Chondrocyte (in vitro differentiated cells): ENCODE data around the gene AP4B1. TPM values are rescaled to one million over a fixed set of nuclear protein-coding genes. Genes with fewer than 3 reads are reported as not detected.
A peak's percentile ranks its signal among the peaks of the same experiment; 100 is the strongest.

ENCODE experiments used
- DNase-seq: peaks from one replicate; pipeline ENCODE4 v3.0.0; 2021; ENCODE audit warnings: mixed read lengths, low spot score
- H3K27ac Mint-ChIP-seq: one replicate; pipeline ENCODE4 v1.8.0; 2021; ENCODE audit warnings: mild to moderate bottlenecking, moderate library complexity, mixed read lengths; ENCODE audit not compliant: unreplicated experiment
- H3K27me3 Mint-ChIP-seq: 2 replicates; pipeline ENCODE4 v1.8.0; 2021; ENCODE audit warnings: low read depth, mixed read lengths
- H3K36me3 Mint-ChIP-seq: 2 replicates; pipeline ENCODE4 v1.8.0; 2021; ENCODE audit warnings: low read depth, mixed read lengths
- H3K4me1 Mint-ChIP-seq: 2 replicates; pipeline ENCODE4 v1.8.0; 2021; ENCODE audit warnings: low read depth, mild to moderate bottlenecking, mixed read lengths
- H3K4me3 Mint-ChIP-seq: one replicate; pipeline ENCODE4 v1.8.0; 2021; ENCODE audit warnings: mild to moderate bottlenecking, moderate library complexity, mixed read lengths; ENCODE audit not compliant: unreplicated experiment
- H3K9me3 Mint-ChIP-seq: 2 replicates; pipeline ENCODE4 v1.8.0; 2021; ENCODE audit warnings: low read depth, mixed read lengths
- total RNA-seq: library from RNA; stranded (reverse); gene quantifications from 3 replicates; pipeline ENCODE4 v1.2.1, GENCODE V29; 2021
- TF ChIP-seq, protein P1 (sequence below): fragments of 200-600 bp; sonication (generic); IDR thresholded peaks from 2 replicates; pipeline ENCODE4 v1.5.0; 2021; ENCODE audit warnings: antibody characterized with exemption, mild to moderate bottlenecking, moderate library complexity

Gene AP4B1
- total RNA-seq, 1 donor from 2014 or later = 15.6 TPM

- Mint-ChIP-seq H3K36me3 (no peaks in the 10 kb centered on the region), H3K4me3 (no peak overlapping the region), H3K9me3 (no peaks in the 10 kb centered on the region), H3K27me3 (no peaks in the 10 kb centered on the region), H3K27ac (no peak overlapping the region), H3K4me1 (no peaks in the 10 kb centered on the region)
- DNase-seq = no peak
- TF ChIP-seq, protein P1, sequence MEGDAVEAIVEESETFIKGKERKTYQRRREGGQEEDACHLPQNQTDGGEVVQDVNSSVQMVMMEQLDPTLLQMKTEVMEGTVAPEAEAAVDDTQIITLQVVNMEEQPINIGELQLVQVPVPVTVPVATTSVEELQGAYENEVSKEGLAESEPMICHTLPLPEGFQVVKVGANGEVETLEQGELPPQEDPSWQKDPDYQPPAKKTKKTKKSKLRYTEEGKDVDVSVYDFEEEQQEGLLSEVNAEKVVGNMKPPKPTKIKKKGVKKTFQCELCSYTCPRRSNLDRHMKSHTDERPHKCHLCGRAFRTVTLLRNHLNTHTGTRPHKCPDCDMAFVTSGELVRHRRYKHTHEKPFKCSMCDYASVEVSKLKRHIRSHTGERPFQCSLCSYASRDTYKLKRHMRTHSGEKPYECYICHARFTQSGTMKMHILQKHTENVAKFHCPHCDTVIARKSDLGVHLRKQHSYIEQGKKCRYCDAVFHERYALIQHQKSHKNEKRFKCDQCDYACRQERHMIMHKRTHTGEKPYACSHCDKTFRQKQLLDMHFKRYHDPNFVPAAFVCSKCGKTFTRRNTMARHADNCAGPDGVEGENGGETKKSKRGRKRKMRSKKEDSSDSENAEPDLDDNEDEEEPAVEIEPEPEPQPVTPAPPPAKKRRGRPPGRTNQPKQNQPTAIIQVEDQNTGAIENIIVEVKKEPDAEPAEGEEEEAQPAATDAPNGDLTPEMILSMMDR = peak; percentile 18
These were observed 30.4 kb downstream of the AP4B1 start for GRCh38 chr1:113874012-113874879.

GRCh38 chr1:113872219-113872935 is 32.2 kb downstream of the AP4B1 start:
- Mint-ChIP-seq H3K27ac (no peak overlapping the region), H3K27me3 (no peaks in the 10 kb centered on the region), H3K4me3 (no peak overlapping the region), H3K9me3 (no peaks in the 10 kb centered on the region), H3K4me1 (no peaks in the 10 kb centered on the region), H3K36me3 (no peaks in the 10 kb centered on the region)
- TF ChIP-seq, protein P1 = no peak
- DNase-seq = no peak

DNA sequence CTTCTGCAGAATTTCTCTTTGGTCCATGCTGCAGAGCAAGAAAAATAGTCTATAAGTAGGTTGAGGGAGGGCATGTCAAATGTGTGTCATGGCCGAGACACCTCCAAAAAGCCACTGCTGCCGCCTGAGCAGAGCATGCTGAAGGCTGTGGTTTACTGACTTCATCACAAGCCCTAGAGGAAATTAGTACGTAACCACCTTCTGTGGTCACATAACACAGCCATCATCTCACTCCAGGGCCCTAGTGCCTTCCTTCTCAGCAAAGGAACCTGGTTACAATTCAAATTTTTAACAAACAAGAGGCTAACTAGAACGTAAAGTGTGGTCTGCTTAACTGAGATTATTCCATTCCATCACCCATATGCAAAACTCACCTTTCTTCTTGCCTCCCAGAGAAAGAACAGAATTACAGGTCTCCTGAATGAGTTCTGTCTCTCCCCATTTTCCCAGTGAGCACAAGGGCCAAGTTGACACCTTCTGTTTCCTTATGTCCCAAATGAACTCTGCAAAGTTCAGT is 32.9 kb downstream of the AP4B1 start, which contains the start of gene PTPN22:
Gene PTPN22, minus strand, starts transcription at position 116 of the 517 bp plus-strand sequence.
- H3K27ac Mint-ChIP-seq = no peak within 1 kb of the TSS
- no peak within 1 kb of the TSS for H3K4me3 Mint-ChIP-seq
- no peaks in the 10 kb centered on the region for H3K27me3 Mint-ChIP-seq
- DNase-seq = no peak
- no peaks in the 10 kb centered on the region for H3K36me3 Mint-ChIP-seq
- H3K9me3 Mint-ChIP-seq = no peaks in the 10 kb centered on the region
- TF ChIP-seq, protein P1 = no peak
- H3K4me1 Mint-ChIP-seq = no peaks in the 10 kb centered on the region

GRCh38 chr1:113870778-113871177 is 33.8 kb downstream of the AP4B1 start:
- H3K36me3 Mint-ChIP-seq = no peaks in the 10 kb centered on the region
- TF ChIP-seq, protein P1 = no peak

DNA sequence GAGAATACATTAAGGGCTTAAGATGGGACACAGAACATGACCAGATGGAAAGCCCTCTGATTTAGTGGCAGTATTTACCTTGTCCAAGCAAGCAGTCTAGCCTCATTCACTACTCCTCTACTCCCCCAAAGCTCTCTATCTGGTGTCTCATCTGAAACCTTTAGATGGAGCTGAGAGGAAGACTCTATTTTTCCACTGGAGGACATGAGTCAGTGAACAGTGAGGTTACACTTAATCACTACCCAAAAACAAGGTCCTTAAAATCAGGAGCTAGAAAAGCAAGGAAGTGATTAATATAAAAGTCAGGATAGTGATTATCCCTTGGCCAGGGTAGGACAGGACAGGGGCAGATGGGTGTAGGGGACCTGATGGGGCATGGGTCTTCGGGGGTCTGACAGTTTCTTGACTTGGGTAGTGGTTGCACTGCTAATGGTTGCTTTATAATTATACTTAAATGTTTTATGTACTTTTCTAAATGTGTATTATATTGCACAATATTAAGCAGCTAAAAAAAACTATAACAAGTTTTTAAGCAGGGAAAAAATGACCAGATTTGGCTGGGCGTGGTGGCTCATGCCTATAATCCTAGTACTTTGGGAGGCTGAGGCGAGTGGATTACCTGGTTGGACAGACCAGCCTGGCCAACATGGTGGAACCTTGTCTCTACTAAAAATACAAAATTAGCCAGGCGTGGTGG is 36.1 kb downstream of the AP4B1 start:
- H3K36me3 Mint-ChIP-seq = no peaks in the 10 kb centered on the region
- no peak overlapping the region for H3K27ac Mint-ChIP-seq
- DNase-seq = no peak
- no peaks in the 10 kb centered on the region for H3K4me1 Mint-ChIP-seq
- no peaks in the 10 kb centered on the region for H3K27me3 Mint-ChIP-seq
- TF ChIP-seq, protein P1 = no peak
- no peaks in the 10 kb centered on the region for H3K9me3 Mint-ChIP-seq
- H3K4me3 Mint-ChIP-seq = no peak overlapping the region

More at GRCh38 chr1:113870778-113871177, 33.8 kb downstream of the AP4B1 start:
- no peak for DNase-seq
- Mint-ChIP-seq H3K9me3 (no peaks in the 10 kb centered on the region), H3K27me3 (no peaks in the 10 kb centered on the region), H3K4me1 (no peaks in the 10 kb centered on the region), H3K27ac (no peak overlapping the region), H3K4me3 (no peak overlapping the region)
